Activated CD8-positive, alpha-beta memory T cell treated with anti-CD3 and anti-CD28 coated beads, Interleukin-2, amount 10 ng/mL, durations not matched to agents 7 days and 5 days (primary cell): ENCODE measurements around the gene NCOA6. TPM values are rescaled to one million over a fixed set of nuclear protein-coding genes. Genes with fewer than 3 reads are reported as not detected.

Experiments
- ATAC-seq: fragments of 150-1000 bp; cut with Tn5 transposase; one replicate; pipeline ENCODE4 v1.10.0; 2021; ENCODE audit warnings: moderate library complexity
- CTCF ChIA-PET: fragments of 350-600 bp; sonication (Branson Sonifier 250); formaldehyde crosslinking; loops from one replicate; lab custom pipeline; 2021; ENCODE audit warnings: antibody characterized with exemption; lab: Charles Lee
- DNase-seq: peaks from one replicate; pipeline ENCODE4 v3.0.0-alpha.2; 2020
- H3K27ac Mint-ChIP-seq: one replicate; pipeline ENCODE4 v1.8.0; 2021; ENCODE audit warnings: mild to moderate bottlenecking, mixed read lengths
- H3K27me3 Mint-ChIP-seq: one replicate; pipeline ENCODE4 v1.8.0; 2021; ENCODE audit warnings: mixed read lengths
- H3K36me3 Mint-ChIP-seq: one replicate; pipeline ENCODE4 v1.8.0; 2021; ENCODE audit warnings: mild to moderate bottlenecking, mixed read lengths
- H3K4me1 Mint-ChIP-seq: one replicate; pipeline ENCODE4 v1.8.0; 2021; ENCODE audit warnings: mixed read lengths
- H3K4me3 Mint-ChIP-seq: one replicate; pipeline ENCODE4 v1.8.0; 2021; ENCODE audit warnings: mild to moderate bottlenecking, moderate library complexity, mixed read lengths
- H3K9me3 Mint-ChIP-seq: one replicate; pipeline ENCODE4 v1.8.0; 2022; ENCODE audit warnings: low read depth, mixed read lengths
- total RNA-seq, 2 experiments: library from RNA; stranded (reverse); gene quantifications; one replicate each; pipeline ENCODE4 v1.2.3, GENCODE V29; 2021

Gene NCOA6
- total RNA-seq, 2 experiments from 2014 or later, result 29.5 to 34.0 TPM

GRCh38 chr20:34859367-34859766, 33.9 kb upstream of the NCOA6 start:
- DNase-seq, result no peak
- H3K36me3 Mint-ChIP-seq, result no peaks in the 10 kb centered on the region

GRCh38 chr20:34852298-34852697, 26.8 kb upstream of the NCOA6 start:
- no peak overlapping the region for H3K27ac Mint-ChIP-seq
- CTCF ChIA-PET, result interaction anchor here (0.6 kb wide), 1 partner anchor 1532 kb away, joined by 3 read pairs; no protein-coding TSS in a partner anchor
- H3K27me3 Mint-ChIP-seq, result no peaks in the 10 kb centered on the region
- H3K9me3 Mint-ChIP-seq, result no peaks in the 10 kb centered on the region
- no peaks in the 10 kb centered on the region for H3K4me1 Mint-ChIP-seq
- no peaks in the 10 kb centered on the region for H3K36me3 Mint-ChIP-seq
- no peak overlapping the region for H3K4me3 Mint-ChIP-seq
- ATAC-seq, result no peak
- DNase-seq, result no peak

More at GRCh38 chr20:34859367-34859766, 33.9 kb upstream of the NCOA6 start:
- Mint-ChIP-seq H3K27me3 (no peaks in the 10 kb centered on the region), H3K27ac (no peak overlapping the region), H3K4me1 (no peaks in the 10 kb centered on the region), H3K9me3 (no peaks in the 10 kb centered on the region), H3K4me3 (no peak overlapping the region)
- no peak for ATAC-seq
- CTCF ChIA-PET, result no interaction called here

- no peaks in the 10 kb centered on the region for H3K27me3 Mint-ChIP-seq
- DNase-seq (no peak), ATAC-seq (no peak)
- H3K4me3 Mint-ChIP-seq, result no peak overlapping the region
- no peaks in the 10 kb centered on the region for H3K9me3 Mint-ChIP-seq
- no peaks in the 10 kb centered on the region for H3K36me3 Mint-ChIP-seq
- no peak overlapping the region for H3K27ac Mint-ChIP-seq
- CTCF ChIA-PET, result no interaction called here
- H3K4me1 Mint-ChIP-seq, result no peaks in the 10 kb centered on the region
These were observed 25.5 kb upstream of the NCOA6 start for GRCh38 chr20:34850969-34851368.

GRCh38 chr20:34849778-34850177, 24.3 kb upstream of the NCOA6 start:
- H3K36me3 Mint-ChIP-seq, result no peaks in the 10 kb centered on the region
- no peak overlapping the region for H3K27ac Mint-ChIP-seq
- ATAC-seq (no peak), DNase-seq (no peak)
- CTCF ChIA-PET, result no interaction called here
- H3K27me3 Mint-ChIP-seq, result no peaks in the 10 kb centered on the region
- no peak overlapping the region for H3K4me3 Mint-ChIP-seq
- no peaks in the 10 kb centered on the region for H3K9me3 Mint-ChIP-seq
- no peaks in the 10 kb centered on the region for H3K4me1 Mint-ChIP-seq

- no peaks in the 10 kb centered on the region for H3K36me3 Mint-ChIP-seq
- ATAC-seq (no peak), DNase-seq (no peak)
- H3K27me3 Mint-ChIP-seq, result no peaks in the 10 kb centered on the region
- no peak overlapping the region for H3K27ac Mint-ChIP-seq
- no peak overlapping the region for H3K4me3 Mint-ChIP-seq
- CTCF ChIA-PET, result interaction anchor here (0.7 to 1.0 kb wide), 3 partner anchors 18 to 34 kb away, joined by 3 read pairs; partner anchors contain the start of gene ACSS2
- H3K9me3 Mint-ChIP-seq, result no peaks in the 10 kb centered on the region
- H3K4me1 Mint-ChIP-seq, result no peaks in the 10 kb centered on the region
These were observed 23.1 kb upstream of the NCOA6 start for GRCh38 chr20:34848597-34848996.

- no peak for ATAC-seq
- CTCF ChIA-PET, result interaction anchor here (0.5 kb wide), 1 partner anchor 8 kb away, joined by 3 read pairs; no protein-coding TSS in a partner anchor
- peaks cover 20% of the 10 kb centered on the region for H3K27me3 Mint-ChIP-seq
- H3K36me3 Mint-ChIP-seq, result no peaks in the 10 kb centered on the region
- no peak overlapping the region for H3K27ac Mint-ChIP-seq
- no peak for DNase-seq
- no peaks in the 10 kb centered on the region for H3K4me1 Mint-ChIP-seq
- no peak overlapping the region for H3K4me3 Mint-ChIP-seq
- H3K9me3 Mint-ChIP-seq, result no peaks in the 10 kb centered on the region
These were observed 18.0 kb upstream of the NCOA6 start for GRCh38 chr20:34843421-34843820.

- Mint-ChIP-seq H3K27ac (no peak overlapping the region), H3K4me3 (no peak overlapping the region), H3K9me3 (no peaks in the 10 kb centered on the region), H3K36me3 (no peaks in the 10 kb centered on the region), H3K27me3 (peaks cover 25% of the 10 kb centered on the region), H3K4me1 (no peaks in the 10 kb centered on the region)
- no peak for ATAC-seq
- CTCF ChIA-PET, result no interaction called here
- no peak for DNase-seq
These were observed 16.7 kb upstream of the NCOA6 start for GRCh38 chr20:34842143-34842542.

GRCh38 chr20:34834459-34834893, 9.0 kb upstream of the NCOA6 start:
- Mint-ChIP-seq H3K27me3 (peaks cover 59% of the 10 kb centered on the region), H3K9me3 (no peaks in the 10 kb centered on the region), H3K36me3 (no peaks in the 10 kb centered on the region), H3K4me1 (peaks cover 2% of the 10 kb centered on the region), H3K27ac (no peak overlapping the region), H3K4me3 (no peak overlapping the region)
- no peak for DNase-seq
- no peak for ATAC-seq
- CTCF ChIA-PET, result interaction anchor here (0.9 to 2.8 kb wide), 6 partner anchors 9 to 262 kb away, joined by 3 to 12 read pairs (median 6); partner anchors contain the start of genes GGT7, GSS, MYH7B and NCOA6

GRCh38 chr20:34831936-34832335, 6.5 kb upstream of the NCOA6 start:
- CTCF ChIA-PET, result no interaction called here
- Mint-ChIP-seq H3K27ac (no peak overlapping the region), H3K36me3 (no peaks in the 10 kb centered on the region), H3K9me3 (no peaks in the 10 kb centered on the region), H3K4me3 (no peak overlapping the region), H3K4me1 (peaks cover 2% of the 10 kb centered on the region), H3K27me3 (peaks cover 52% of the 10 kb centered on the region)
- ATAC-seq (no peak), DNase-seq (no peak)

GRCh38 chr20:34829191-34829590, 3.7 kb upstream of the NCOA6 start:
- H3K4me1 Mint-ChIP-seq, result peaks cover 15% of the 10 kb centered on the region
- H3K27ac Mint-ChIP-seq, result no peak overlapping the region
- peaks cover 42% of the 10 kb centered on the region for H3K27me3 Mint-ChIP-seq
- DNase-seq (no peak), ATAC-seq (no peak)
- no peak overlapping the region for H3K4me3 Mint-ChIP-seq
- H3K9me3 Mint-ChIP-seq, result no peaks in the 10 kb centered on the region
- peaks cover 4% of the 10 kb centered on the region for H3K36me3 Mint-ChIP-seq
- CTCF ChIA-PET, result no interaction called here

GRCh38 chr20:34824806-34825529, 483 bp downstream of the NCOA6 start:
- CTCF ChIA-PET, result interaction anchor here (0.8 to 2.6 kb wide), 9 partner anchors 8 to 271 kb away, joined by 3 to 8 read pairs (median 3); partner anchors contain the start of genes ACSS2 and GGT7
- H3K36me3 Mint-ChIP-seq, result peaks cover 7% of the 10 kb centered on the region
- H3K4me1 Mint-ChIP-seq, result peaks cover 33% of the 10 kb centered on the region
- peak overlapping the region; percentile 96 for H3K27ac Mint-ChIP-seq
- H3K4me3 Mint-ChIP-seq, result peak overlapping the region; percentile 96
- no peaks in the 10 kb centered on the region for H3K9me3 Mint-ChIP-seq
- H3K27me3 Mint-ChIP-seq, result peaks cover 6% of the 10 kb centered on the region
- DNase-seq (peak; percentile 75), ATAC-seq (peak; percentile 88)

GRCh38 chr20:34824452-34824805, 1.0 kb downstream of the NCOA6 start:
- CTCF ChIA-PET, result interaction anchor here (0.8 to 2.6 kb wide), 7 partner anchors 9 to 133 kb away, joined by 3 to 8 read pairs (median 3); partner anchors contain the start of gene ACSS2
- ATAC-seq (peak; percentile 74), DNase-seq (peak; percentile 87)
- Mint-ChIP-seq H3K27me3 (peaks cover 4% of the 10 kb centered on the region), H3K4me3 (peak overlapping the region; percentile 96), H3K9me3 (no peaks in the 10 kb centered on the region), H3K4me1 (peaks cover 33% of the 10 kb centered on the region), H3K36me3 (peaks cover 7% of the 10 kb centered on the region), H3K27ac (peak overlapping the region; percentile 96)

- H3K36me3 Mint-ChIP-seq, result peaks cover 7% of the 10 kb centered on the region
- H3K4me3 Mint-ChIP-seq, result peak overlapping the region; percentile 96
- H3K27me3 Mint-ChIP-seq, result peaks cover 4% of the 10 kb centered on the region
- H3K27ac Mint-ChIP-seq, result peak overlapping the region; percentile 96
- ATAC-seq, result no peak
- DNase-seq, result no peak
- peaks cover 33% of the 10 kb centered on the region for H3K4me1 Mint-ChIP-seq
- no peaks in the 10 kb centered on the region for H3K9me3 Mint-ChIP-seq
- CTCF ChIA-PET, result interaction anchor here (0.8 to 2.6 kb wide), 7 partner anchors 9 to 134 kb away, joined by 3 to 8 read pairs (median 3); partner anchors contain the start of gene ACSS2
These were observed 1.4 kb downstream of the NCOA6 start for GRCh38 chr20:34824026-34824425.
